Measurements from ENCODE around the gene TACSTD2.
"Not testable (repeated sequence)": the region's sequence is repeated elsewhere in the genome, so short reads cannot be mapped to it uniquely, and the experiment has no call there.

TACSTD2 gene

GRCh38 chr1:58586271-58586670 lies 9.2 kb upstream of the TACSTD2 start:
- no peak for TF ChIP-seq CTCF (IDR thresholded peaks at IDR 0.05; ENCODE audit: low read depth, low read length)
- DNase-seq, result no peak

GRCh38 chr1:58585581-58586151 lies 8.6 kb upstream of the TACSTD2 start:
- no peak for DNase-seq
- Histone ChIP-seq H3K9me3 (ENCODE audit: severe bottlenecking) (no peaks in the 10 kb centered on the region), H3K4me3 (ENCODE audit: low read depth, low read length) (no peak overlapping the region), H3K27me3 (ENCODE audit: insufficient read depth, low read depth, severe bottlenecking) (no peaks in the 10 kb centered on the region), H3K27ac (no peak overlapping the region), H3K36me3 (no peaks in the 10 kb centered on the region)
- no peak for TF ChIP-seq CTCF (IDR thresholded peaks at IDR 0.05; ENCODE audit: low read depth, low read length)

More at GRCh38 chr1:58586271-58586670, 9.2 kb upstream of the TACSTD2 start:
- Histone ChIP-seq H3K4me3 (ENCODE audit: low read depth, low read length) (no peak overlapping the region), H3K27ac (no peak overlapping the region), H3K9me3 (ENCODE audit: severe bottlenecking) (no peaks in the 10 kb centered on the region), H3K27me3 (ENCODE audit: insufficient read depth, low read depth, severe bottlenecking) (no peaks in the 10 kb centered on the region), H3K36me3 (no peaks in the 10 kb centered on the region)

- H3K4me3 ChIP-seq (ENCODE audit: low read depth, low read length), result no peak overlapping the region
- DNase-seq, result no peak
- H3K27ac ChIP-seq, result no peak overlapping the region
- H3K9me3 ChIP-seq (ENCODE audit: severe bottlenecking), result no peaks in the 10 kb centered on the region
- TF ChIP-seq CTCF (IDR thresholded peaks at IDR 0.05; ENCODE audit: low read depth, low read length), result no peak
- H3K27me3 ChIP-seq (ENCODE audit: insufficient read depth, low read depth, severe bottlenecking), result no peaks in the 10 kb centered on the region
- no peaks in the 10 kb centered on the region for H3K36me3 ChIP-seq
Observed at GRCh38 chr1:58585166-58585565, 8.1 kb upstream of the TACSTD2 start.

- Histone ChIP-seq H3K9me3 (ENCODE audit: severe bottlenecking) (no peaks in the 10 kb centered on the region), H3K27ac (no peak overlapping the region), H3K4me3 (ENCODE audit: low read depth, low read length) (no peak overlapping the region), H3K36me3 (no peaks in the 10 kb centered on the region), H3K27me3 (ENCODE audit: insufficient read depth, low read depth, severe bottlenecking) (no peaks in the 10 kb centered on the region)
- no peak for DNase-seq
- TF ChIP-seq CTCF (IDR thresholded peaks at IDR 0.05; ENCODE audit: low read depth, low read length), result no peak
Observed at GRCh38 chr1:58584082-58584895, 7.2 kb upstream of the TACSTD2 start.

- no peaks in the 10 kb centered on the region for H3K36me3 ChIP-seq
- TF ChIP-seq CTCF (IDR thresholded peaks at IDR 0.05; ENCODE audit: low read depth, low read length), result no peak
- H3K4me3 ChIP-seq (ENCODE audit: low read depth, low read length), result no peak overlapping the region
- no peak overlapping the region for H3K27ac ChIP-seq
- H3K9me3 ChIP-seq (ENCODE audit: severe bottlenecking), result no peaks in the 10 kb centered on the region
- no peaks in the 10 kb centered on the region for H3K27me3 ChIP-seq (ENCODE audit: insufficient read depth, low read depth, severe bottlenecking)
- no peak for DNase-seq
Observed at GRCh38 chr1:58583496-58583895, 6.4 kb upstream of the TACSTD2 start.

- H3K4me3 ChIP-seq (ENCODE audit: low read depth, low read length); H3K9me3 ChIP-seq (ENCODE audit: severe bottlenecking); H3K27me3 ChIP-seq (ENCODE audit: insufficient read depth, low read depth, severe bottlenecking); H3K36me3 ChIP-seq; DNase-seq; H3K27ac ChIP-seq: not testable (repeated sequence)
Observed at GRCh38 chr1:58582143-58582542, 5.1 kb upstream of the TACSTD2 start.

Measured in WERI-Rb-1 (cell line).